ENCODE results near the gene RTL10. TPM values are rescaled to one million over a fixed set of nuclear protein-coding genes. Genes with fewer than 3 reads are reported as not detected.

RTL10 gene
- total RNA-seq, 1 experiment from 2014 or later: 26.7 TPM

DNA sequence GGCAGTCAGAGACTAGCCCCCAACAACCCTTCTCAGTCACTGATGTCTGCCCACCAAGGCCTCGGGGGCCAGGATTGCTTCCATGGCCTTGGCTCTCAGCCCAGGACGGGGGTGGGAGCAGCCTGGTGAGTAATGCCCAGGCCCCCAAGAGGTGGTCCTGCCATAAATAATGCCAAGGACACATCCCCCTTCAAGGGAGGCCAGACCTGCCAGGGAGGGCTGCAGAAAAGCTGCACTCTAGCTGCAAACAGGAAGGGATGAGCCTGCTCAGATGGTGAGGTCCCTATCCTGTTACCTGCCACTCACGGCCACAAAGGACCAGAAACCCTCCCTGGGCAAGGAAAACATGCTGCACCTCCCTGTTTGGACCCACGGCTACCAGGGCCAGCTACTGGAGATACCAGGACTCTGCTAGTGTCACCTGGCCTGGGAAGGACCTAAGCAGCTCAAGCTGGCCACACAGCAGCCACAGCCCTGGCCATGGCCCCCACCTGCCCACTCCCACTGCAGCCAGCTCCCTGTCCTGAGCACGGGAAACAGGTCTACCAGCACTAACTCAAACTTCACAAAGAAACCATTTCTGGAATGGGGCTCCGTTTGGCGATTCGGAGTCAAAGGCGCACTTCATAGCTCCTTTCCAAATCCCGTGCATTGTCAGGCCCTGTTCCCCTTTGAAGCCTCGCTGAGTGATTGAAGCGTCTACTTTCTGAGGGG, 12.1 kb downstream of the RTL10 start:
- ChIA-PET CTCF (no interaction called here), POLR2A (no interaction called here)
- DNase-seq (ENCODE audit: low read depth, low spot score) (no peak), ATAC-seq (no peak)
- Histone ChIP-seq H3K4me3 (ENCODE audit: low read depth in 2 of 2, low read length in 2 of 2) (no peak overlapping the region), H3K36me3 (ENCODE audit: control insufficient read depth, insufficient read depth, low read length) (no peaks in the 10 kb centered on the region), H3K27ac (ENCODE audit: low read length) (no peak overlapping the region), H3K27me3 (ENCODE audit: control insufficient read depth, insufficient read depth, low read length) (no peaks in the 10 kb centered on the region), H3K9me3 (ENCODE audit: control insufficient read depth, insufficient read depth, low read depth, low read length) (no peaks in the 10 kb centered on the region), H3K4me1 (ENCODE audit: control insufficient read depth, insufficient read depth, low read length) (peaks cover 22% of the 10 kb centered on the region)
- in situ Hi-C loops (cut with HindIII; ENCODE audit: low pct_unique_long_range_greater_than_20kb, low sequenced_read_pairs) (no loop called here), intact Hi-C loops (cut with micrococcal nuclease; ENCODE audit: unreplicated experiment) (no loop called here)
- no TSS peak for BruUV-seq (replicated peaks)
- TF ChIP-seq, protein P1, sequence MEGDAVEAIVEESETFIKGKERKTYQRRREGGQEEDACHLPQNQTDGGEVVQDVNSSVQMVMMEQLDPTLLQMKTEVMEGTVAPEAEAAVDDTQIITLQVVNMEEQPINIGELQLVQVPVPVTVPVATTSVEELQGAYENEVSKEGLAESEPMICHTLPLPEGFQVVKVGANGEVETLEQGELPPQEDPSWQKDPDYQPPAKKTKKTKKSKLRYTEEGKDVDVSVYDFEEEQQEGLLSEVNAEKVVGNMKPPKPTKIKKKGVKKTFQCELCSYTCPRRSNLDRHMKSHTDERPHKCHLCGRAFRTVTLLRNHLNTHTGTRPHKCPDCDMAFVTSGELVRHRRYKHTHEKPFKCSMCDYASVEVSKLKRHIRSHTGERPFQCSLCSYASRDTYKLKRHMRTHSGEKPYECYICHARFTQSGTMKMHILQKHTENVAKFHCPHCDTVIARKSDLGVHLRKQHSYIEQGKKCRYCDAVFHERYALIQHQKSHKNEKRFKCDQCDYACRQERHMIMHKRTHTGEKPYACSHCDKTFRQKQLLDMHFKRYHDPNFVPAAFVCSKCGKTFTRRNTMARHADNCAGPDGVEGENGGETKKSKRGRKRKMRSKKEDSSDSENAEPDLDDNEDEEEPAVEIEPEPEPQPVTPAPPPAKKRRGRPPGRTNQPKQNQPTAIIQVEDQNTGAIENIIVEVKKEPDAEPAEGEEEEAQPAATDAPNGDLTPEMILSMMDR (IDR thresholded peaks at IDR 0.05): no peak
- TF ChIP-seq POLR2AphosphoS5 (IDR thresholded peaks at IDR 0.05; ENCODE audit: low read depth, low read length) (no peak), SIN3A (IDR thresholded peaks at IDR 0.05; ENCODE audit: borderline replicate concordance, insufficient read depth, low read depth, low read length) (no peak)
- TF ChIP-seq, protein P2, sequence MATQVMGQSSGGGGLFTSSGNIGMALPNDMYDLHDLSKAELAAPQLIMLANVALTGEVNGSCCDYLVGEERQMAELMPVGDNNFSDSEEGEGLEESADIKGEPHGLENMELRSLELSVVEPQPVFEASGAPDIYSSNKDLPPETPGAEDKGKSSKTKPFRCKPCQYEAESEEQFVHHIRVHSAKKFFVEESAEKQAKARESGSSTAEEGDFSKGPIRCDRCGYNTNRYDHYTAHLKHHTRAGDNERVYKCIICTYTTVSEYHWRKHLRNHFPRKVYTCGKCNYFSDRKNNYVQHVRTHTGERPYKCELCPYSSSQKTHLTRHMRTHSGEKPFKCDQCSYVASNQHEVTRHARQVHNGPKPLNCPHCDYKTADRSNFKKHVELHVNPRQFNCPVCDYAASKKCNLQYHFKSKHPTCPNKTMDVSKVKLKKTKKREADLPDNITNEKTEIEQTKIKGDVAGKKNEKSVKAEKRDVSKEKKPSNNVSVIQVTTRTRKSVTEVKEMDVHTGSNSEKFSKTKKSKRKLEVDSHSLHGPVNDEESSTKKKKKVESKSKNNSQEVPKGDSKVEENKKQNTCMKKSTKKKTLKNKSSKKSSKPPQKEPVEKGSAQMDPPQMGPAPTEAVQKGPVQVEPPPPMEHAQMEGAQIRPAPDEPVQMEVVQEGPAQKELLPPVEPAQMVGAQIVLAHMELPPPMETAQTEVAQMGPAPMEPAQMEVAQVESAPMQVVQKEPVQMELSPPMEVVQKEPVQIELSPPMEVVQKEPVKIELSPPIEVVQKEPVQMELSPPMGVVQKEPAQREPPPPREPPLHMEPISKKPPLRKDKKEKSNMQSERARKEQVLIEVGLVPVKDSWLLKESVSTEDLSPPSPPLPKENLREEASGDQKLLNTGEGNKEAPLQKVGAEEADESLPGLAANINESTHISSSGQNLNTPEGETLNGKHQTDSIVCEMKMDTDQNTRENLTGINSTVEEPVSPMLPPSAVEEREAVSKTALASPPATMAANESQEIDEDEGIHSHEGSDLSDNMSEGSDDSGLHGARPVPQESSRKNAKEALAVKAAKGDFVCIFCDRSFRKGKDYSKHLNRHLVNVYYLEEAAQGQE (IDR thresholded peaks at IDR 0.05; ENCODE audit: insufficient read depth in 1 of 2, low read depth in 2 of 2, low read length in 1 of 2): no peak

DNA sequence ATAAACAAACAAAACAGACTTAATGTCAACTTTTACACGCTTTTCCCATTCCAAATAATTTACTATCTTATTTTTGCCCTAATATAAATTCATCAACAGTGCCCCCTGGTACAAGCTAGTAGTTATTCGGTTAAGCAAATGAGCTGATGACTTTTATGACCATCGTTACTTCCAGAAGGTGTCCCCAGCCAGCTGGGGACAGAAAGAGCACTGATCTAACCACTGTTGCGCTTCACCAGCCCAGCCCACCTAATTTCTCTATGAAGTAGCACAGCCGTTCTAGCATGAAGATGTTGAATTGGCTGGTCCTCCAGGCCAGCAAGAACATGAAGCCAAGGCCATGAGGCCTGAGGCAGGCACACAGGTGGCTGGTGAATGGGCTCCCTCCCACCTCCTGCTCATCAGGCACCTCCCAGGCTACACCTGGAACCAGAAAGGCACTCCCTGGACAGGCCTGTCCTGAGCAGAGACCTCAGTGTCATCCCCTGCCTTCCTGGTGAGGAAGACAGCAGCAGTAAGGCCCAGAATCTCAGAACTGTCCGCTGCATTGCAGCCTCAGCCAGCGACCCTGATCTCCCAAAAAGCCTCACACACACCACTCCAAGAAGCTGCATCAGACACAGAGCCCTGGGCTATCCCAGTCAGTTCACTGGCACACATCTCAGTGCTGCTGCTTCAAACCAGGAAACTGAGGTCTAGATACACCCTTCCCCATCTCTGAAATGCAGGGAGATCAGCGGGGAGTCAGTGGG, 12.9 kb downstream of the RTL10 start:
- POLR2A ChIA-PET: interaction anchor here (0.6 kb wide), 1 partner anchor 53 kb away, joined by 11 read pairs; no protein-coding TSS in a partner anchor
- H3K9me3 ChIP-seq (ENCODE audit: control insufficient read depth, insufficient read depth, low read depth, low read length): no peaks in the 10 kb centered on the region
- no peak for ATAC-seq
- no peak for DNase-seq (ENCODE audit: low read depth, low spot score)
- CTCF ChIA-PET: interaction anchor here (0.6 kb wide), 1 partner anchor 20 kb away, joined by 3 read pairs; no protein-coding TSS in a partner anchor
- TF ChIP-seq TCF7L2 (IDR thresholded peaks at IDR 0.05; ENCODE audit: low read depth, low read length) (no peak), POLR2AphosphoS5 (IDR thresholded peaks at IDR 0.05; ENCODE audit: low read depth, low read length) (no peak), SIN3A (IDR thresholded peaks at IDR 0.05; ENCODE audit: borderline replicate concordance, insufficient read depth, low read depth, low read length) (no peak)
- TF ChIP-seq, protein P1 (IDR thresholded peaks at IDR 0.05): no peak
- TF ChIP-seq, protein P2 (IDR thresholded peaks at IDR 0.05; ENCODE audit: insufficient read depth in 1 of 2, low read depth in 2 of 2, low read length in 1 of 2): no peak
- in situ Hi-C loops (cut with HindIII; ENCODE audit: low pct_unique_long_range_greater_than_20kb, low sequenced_read_pairs) (no loop called here), intact Hi-C loops (cut with micrococcal nuclease; ENCODE audit: unreplicated experiment) (no loop called here)
- H3K4me3 ChIP-seq (ENCODE audit: low read depth in 2 of 2, low read length in 2 of 2): no peak overlapping the region
- H3K27me3 ChIP-seq (ENCODE audit: control insufficient read depth, insufficient read depth, low read length): no peaks in the 10 kb centered on the region
- no TSS peak for BruUV-seq (replicated peaks)
- peaks cover 22% of the 10 kb centered on the region for H3K4me1 ChIP-seq (ENCODE audit: control insufficient read depth, insufficient read depth, low read length)
- H3K27ac ChIP-seq (ENCODE audit: low read length): no peak overlapping the region
- no peaks in the 10 kb centered on the region for H3K36me3 ChIP-seq (ENCODE audit: control insufficient read depth, insufficient read depth, low read length)
